ENCODE results near the gene TCEANC.

- TF ChIP-seq CTCF (IDR thresholded peaks at IDR 0.05) = no peak
- no peak for TF ChIP-seq POLR2A (IDR thresholded peaks at IDR 0.05)
These were observed 39.0 kb downstream of the TCEANC start for GRCh38 chrX:13691841-13692371.

Data from esophagus squamous epithelium (tissue), 4 donors.